GM21381 (cell line): ENCODE results near the gene CTSK.
"Not testable (repeated sequence)": the region's sequence is repeated elsewhere in the genome, so short reads cannot be mapped to it uniquely, and the experiment has no call there.

Experiments
- ATAC-seq: cut with Tn5 transposase; IDR thresholded peaks from one replicate; pipeline ENCODE4 v1.9.1; 2021; ENCODE audit warnings: mild to moderate bottlenecking, moderate library complexity; ENCODE audit not compliant: unreplicated experiment

Gene CTSK

DNA sequence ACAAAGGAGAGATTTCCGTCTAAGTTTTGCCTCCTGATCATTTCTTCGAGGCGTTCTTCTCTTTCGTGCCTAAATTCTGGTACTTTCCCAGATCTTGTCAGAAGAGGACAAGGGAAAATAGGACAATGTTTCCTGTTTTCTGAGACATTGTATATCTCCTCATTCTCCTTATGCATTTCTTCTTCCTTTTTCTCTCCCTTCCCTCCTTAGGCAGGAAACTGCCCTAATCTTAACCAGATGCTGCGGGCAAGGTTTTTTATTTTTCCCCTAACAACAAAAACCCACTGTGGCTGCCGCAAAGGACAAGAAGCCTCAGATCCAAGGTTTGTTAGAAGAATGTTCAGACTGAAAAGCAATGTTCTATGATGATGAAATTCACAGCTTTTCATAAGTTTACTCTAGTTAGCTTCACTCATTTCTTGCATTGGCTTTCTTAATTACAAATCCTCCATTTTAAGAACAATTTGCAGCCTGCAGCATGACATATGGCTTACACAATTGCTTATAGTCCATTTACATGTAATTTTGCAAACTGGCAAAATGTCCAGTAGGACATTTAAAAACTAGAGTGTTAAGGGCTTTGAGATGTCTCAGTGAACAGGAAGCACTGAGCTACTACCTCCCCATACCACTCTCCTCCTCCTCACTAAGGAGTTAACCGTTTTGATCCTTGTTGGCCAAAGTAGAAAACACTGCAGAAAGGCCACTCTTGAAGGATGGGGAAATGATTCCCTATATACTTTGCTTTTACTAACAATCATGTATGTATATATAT is 624 bp downstream of the CTSK start:
- no peak for ATAC-seq

DNA sequence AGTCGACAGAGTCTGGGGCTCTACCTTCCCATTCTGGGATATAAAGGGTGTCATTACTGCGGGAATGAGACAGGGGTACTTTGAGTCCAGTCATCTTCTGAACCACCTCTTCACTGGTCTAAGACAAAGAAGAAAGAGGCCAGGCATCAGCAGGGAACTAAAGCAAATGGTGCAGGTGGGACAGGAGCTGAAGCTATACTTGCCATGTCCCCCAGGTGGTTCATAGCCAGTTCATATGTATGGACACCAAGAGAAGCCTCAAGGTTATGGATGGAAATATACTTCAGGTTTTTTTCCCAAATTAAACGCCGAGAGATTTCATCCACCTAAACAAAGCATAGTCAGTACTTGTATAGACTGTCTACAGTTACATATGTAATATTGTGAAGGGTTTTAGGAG is 2.2 kb downstream of the CTSK start:
- ATAC-seq: no peak

DNA sequence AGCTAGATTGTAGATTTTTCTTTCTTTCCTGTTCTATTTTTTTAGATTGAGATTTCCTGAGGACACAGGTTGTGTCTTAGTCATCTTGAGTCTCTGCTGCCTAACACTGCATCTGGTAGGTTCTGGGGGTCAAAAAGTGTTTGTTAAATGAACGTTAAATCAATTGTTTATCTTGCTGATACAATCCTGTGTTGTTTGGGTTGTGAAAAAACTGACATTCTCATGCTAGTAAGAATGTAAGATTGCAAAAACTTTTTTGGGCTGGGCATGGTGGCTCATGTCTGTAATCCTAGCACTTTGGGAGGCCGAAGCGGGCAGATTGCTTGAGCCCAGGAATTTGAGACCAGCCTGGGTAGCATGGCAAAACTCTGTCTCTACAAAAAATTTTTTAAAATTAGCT is 3.4 kb downstream of the CTSK start:
- no peak for ATAC-seq

DNA sequence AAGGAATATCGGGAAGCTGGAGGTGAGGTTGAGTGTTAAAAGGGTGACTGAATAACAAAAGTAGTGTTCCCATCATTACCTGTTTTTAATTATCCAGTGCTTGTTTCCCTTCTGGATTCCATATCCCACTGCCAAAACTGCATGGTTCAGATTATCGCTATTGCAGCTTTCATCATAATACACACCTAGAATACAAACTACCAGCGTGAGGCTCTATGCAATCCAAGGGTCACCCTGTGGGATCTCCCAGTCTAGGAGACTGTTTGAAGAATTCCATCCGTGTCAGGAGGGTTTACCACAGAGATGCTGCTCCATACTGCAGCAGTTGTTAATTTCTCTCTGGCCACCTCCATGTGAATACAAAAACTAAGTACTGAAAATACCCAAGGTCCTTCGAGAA is 9.0 kb downstream of the CTSK start:
- no peak for ATAC-seq

DNA sequence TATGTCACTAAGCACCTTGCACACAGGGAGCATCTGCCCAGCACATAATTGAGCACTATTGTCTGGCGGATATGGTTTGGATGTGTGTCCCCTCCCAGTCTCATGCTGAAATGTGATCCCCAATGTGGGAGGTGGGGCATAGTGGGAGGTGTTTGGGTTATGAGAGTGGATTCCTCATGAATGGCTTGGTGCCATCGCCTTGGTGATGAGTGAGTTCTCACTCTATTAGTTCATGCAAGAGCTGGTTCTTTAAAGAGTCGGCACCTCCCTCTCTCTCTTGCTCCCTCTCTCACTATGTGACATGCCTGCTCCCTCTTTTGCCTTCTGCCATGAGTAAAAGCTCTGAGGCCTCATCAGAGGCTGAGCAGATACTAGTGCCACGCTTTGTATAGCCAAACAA is 9.5 kb downstream of the CTSK start:
- ATAC-seq: no peak

DNA sequence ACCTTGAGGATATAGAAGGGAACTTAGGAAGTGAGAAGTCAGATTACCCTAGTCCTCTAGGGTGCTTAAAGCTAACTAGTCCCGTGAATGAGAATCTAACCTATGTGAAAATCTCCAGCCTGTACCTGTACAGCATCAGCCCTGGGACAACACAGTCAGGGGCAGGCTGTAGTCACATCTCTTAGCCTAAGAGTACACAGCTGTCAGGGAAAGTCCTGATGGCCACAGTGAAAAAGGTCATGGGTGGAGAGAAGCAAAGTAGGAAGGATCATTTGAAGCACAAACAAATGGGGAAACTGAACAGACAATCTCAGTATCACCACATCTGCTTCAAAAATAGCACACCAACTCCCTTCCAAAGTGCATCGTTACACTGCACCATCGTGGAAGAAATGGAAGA is 11.7 kb downstream of the CTSK start:
- no peak for ATAC-seq

DNA sequence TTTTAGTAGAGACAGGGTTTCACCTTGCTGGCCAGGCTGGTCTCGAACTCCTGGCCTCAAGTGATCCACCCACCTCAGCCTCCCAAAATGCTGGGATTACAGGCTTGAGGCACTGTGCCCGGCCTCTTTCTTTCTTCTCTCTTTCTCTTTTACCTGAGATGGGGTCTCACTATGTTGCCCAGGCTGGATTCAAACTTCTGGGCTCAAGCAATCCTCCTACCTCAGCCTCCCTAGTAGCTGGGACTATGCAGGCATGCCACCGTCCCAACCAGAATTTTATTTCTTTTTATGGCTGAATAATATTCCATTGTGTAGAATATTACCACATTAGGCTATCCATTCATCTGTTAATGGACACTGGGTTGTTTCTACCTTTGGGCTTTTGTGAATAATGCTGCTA is 14.3 kb downstream of the CTSK start:
- not testable (repeated sequence) for ATAC-seq

DNA sequence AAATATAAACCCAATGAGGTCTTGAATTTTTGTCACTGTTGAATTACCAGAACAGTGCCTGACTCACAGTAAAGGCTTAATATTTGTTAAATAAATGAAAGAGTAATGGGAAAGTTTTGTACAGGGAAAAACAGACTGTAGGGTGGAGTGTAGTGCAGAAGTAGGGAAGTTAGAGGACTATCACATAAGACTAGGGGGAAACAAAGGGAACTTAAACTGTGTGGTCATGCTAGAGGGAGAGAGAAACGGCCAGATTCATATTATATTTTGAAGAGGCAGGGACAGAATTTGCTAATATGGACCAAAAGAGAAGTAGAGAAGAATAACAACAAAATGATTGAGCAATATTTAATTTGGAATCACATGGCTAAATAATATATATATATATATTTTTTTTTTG is 14.8 kb downstream of the CTSK start:
- no peak for ATAC-seq

DNA sequence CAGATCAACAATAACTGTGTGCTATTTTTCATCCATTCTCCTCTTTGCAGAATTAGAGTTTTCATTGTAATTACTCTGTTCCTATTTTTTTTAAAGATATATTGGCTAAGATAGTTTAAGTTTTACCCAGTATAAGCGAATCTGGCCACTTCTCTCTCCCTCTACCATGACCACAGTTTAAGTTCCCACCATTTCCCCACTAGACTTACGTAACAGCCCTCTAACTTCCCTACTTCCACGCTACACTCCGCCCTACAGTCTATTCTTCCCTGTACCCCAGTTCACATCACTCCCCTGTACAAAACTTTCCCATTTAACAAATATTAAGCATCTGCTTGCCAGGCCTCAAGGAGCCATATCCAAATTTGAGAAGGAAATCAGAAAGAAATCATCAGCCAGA is 16.5 kb downstream of the CTSK start:
- no peak for ATAC-seq

DNA sequence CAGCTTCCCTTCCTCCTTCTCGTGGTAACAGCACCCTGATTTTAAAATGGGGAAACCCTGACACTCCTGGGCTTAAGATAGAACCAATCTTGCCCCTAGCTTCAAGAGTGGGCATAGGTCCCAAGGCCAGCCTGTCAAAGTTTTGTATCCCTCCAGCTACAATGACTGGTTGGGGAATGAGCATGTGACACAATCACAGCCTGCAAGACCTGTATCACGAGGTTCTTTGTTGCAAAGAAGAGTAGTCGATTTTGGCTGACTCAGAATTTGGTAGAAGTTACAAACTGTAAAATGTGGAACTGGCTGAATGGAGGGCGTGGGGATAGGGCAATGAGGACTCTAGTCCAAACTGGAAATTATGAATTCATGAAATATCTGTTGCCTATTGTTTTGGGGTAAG is 18.7 kb downstream of the CTSK start:
- ATAC-seq: no peak

DNA sequence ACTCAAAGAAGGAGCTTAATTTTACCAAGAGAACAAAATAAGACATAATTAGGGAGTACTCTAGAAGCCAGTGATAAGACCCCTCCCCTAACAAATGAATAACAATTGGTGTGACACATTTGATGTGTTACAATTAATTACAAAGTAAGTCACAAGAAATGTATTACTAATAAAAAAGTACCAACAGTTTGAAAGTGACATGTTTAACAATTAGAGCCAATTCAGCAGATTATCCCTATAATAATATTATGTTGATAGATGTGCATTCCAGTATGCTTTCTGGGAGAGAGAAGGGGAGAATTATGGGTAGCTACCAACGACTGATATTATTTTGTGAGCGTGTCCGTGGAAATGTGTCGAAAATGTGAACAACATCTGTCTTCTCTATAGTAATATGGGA is 19.1 kb downstream of the CTSK start:
- no peak for ATAC-seq

DNA sequence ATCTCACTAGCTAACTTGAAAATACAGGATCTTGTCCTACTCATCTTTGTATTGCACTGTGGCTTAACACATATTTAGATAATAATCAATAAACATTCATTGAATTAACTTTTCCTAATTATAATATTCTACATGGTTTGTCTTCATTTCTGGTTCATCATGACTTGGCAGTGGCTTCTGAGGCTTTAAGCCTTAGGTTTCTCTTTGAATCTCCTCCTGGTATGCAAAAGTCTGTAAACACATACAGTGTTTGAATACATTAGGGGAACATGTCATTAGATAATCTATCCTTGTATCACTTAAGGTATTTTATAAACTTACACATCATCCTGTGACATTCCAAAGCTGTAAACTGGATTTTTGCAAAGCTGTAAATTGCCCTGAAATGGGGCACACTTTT is 20.6 kb downstream of the CTSK start:
- ATAC-seq: no peak

DNA sequence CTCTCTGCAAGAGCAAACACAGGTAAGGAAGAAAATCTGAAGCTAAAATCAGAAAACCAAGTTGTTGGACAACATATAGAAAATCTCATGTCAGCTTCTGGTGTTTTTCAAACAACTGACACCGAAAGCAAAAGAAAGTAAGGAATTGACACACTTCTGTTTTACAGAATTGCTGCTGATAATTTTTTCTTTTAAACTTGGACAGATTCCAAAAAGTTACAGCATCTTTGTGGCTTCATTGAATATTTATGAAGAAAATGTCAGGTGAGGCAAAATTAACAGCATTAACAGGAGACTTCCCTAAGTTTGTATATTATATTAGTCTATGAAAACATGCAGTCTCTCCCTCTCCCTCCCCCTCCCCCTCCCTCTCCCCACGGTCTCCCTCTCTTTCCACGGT is 27.6 kb downstream of the CTSK start:
- no peak for ATAC-seq

DNA sequence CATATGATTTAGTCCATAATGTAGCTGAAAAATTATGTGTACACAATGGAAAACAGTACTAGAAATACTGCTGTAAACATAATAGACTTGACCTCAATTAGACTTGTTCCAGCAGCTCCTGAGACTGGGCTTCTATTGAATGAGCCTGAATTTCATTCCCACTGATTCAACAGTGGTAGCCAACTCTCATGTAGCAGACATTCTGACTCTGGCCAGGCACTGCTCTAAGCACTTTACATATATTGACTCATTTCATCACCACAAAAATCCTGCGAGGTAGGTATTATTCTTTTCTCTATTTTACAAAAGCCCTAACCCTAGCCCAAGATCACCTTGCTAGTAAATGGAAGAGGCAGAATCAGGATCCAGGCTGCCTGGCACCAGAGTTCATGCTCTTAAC is 29.7 kb downstream of the CTSK start:
- ATAC-seq: no peak

DNA sequence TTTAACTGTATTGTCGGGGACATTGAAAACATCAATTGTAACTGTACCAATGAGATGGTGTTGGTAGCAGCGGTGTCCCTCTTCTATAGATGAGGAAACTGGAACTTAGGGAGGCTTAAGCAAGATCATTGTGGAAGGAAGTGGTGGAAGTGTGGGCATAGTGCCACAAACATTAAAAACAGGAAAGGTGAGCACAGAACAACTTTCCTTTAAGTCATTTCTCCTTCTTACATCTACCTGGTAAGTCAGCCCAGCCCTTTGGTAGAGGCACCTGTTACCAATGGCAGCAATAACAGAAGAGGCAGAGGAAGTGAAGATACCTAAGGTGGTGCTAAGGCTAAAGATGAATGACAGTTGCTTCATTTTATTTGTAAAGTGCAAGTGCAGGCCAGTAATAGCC is 30.5 kb downstream of the CTSK start:
- ATAC-seq: no peak

DNA sequence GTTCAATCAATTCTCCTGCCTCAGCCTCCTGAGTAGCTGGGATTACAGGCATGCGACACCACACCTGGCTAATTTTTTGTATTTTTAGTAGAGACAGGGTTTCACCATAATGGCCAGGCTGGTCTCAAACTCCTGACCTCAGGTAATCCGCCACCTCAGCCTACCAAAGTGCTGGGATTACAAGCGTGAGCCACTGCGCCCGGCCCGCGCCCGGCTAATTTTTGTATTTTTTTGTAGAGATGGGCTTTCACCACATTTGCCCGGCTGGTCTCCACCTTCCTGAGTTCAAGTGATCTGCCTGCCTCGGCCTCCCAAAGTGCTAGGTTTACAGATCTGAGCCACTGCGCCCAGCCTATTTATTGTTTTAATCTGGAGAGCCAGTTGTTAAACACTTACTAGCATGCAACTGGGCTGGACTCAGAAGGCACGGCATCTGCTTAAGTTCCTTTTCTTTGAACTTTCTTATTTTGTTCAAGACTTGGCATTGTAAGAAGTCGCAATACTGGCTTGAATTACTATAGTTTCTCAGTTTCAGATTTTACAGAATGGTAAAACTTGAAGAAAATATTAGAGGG is 32.0 kb downstream of the CTSK start:
- ATAC-seq: not testable (repeated sequence)

DNA sequence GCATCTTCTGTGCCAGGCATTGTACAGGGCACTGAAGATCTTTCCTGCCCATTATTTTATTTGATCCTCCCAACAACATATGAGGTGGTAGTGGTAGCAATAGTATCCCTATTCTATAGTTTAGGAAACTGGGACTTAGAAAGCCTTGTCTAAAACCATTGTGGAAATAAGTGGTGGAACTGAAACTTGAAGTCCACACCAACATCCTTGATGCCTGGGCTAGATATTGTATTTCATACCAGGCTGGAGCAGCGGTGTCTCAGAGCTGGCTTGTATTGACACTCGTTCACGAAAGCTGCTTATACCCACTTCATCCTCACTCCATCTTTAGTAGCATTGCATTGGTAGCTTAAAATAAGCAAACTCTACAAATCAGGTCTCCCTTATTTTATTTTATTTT is 32.8 kb downstream of the CTSK start:
- ATAC-seq: no peak

DNA sequence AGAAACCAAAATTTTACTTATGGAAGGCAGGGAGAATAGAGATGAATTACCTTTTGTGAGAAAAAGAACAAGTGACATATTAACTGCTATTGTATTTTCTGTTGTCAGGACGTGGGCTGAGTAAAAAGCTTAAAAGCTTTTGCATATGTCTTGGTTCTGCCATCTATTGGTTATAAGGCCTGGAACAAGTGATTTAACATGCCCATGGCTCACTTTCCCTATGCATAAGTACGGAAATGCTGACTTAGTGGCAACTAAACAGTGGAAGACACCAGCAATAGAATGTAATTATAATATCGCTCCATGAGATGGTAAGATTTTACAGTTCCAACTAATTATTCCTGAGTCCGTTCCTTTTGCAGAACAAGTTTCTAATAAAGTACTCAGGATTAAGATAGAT is 35.7 kb downstream of the CTSK start:
- ATAC-seq: no peak

DNA sequence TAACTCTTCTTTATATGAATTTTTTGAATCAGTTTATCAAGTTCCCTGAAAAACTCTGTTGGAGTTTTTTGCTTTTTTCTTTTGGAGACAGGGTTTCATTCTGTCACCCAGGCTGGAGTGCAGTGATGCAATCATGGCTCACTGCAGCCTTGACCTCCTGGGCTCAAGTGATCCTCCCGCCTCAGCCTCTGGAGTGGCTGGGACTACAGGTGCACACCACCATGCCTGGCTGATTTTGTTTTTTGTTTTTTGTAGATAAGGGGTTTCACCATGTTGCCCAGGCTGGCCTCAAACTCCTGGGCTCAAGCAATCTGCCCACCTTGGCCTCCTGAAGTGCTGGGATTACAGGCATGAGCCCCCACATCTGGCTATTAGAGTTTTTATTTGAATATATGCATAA is 40.4 kb downstream of the CTSK start:
- not testable (repeated sequence) for ATAC-seq

DNA sequence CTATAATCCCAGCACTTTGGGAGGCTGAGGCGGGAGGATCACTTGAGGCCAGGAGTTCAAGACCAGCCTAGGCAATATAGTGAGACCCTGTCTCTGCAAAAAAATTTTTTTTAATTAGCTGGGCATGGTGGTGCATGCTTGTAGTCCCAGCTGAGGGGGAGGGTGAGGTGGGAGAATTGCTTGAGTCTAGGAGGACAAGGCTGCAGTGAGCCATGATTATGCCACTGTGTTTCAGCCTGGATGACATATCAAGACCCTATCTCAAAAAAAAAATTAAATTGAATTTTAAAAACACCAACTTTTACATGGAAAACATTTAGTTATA is 42.1 kb downstream of the CTSK start:
- peak; percentile 25 for ATAC-seq

DNA sequence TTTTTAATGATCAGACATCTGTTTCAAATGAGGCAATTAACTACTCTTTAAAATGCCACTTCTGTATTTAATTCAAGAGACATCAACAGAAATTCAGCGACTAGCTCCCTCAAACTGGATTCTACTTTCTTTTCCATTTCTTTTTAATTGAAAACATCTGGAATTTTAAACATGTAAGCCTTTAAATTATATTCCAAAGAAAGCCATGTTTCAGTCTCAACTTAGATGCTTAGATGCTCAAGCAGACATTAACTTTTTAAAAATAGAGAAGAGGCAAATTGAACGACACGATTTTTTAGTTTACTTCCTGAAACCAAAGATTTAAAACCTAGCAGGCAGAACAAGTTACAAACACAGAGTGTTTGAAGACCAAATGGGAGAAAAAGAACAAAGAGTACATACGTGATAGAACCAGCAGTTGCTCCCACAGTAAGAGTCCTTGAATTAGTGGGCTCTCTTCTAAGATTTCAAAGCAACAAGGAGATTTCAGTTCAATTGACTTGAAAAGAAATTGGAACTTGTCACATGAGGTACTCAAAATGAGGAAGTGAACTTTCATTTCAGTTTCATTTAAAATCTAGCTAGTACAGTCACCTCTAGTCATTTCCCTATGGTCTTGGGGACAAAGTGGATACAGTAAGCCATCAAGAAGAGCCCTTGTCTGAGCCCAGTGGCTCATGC is 42.6 kb downstream of the CTSK start, which contains the start of gene CTSS:
Gene CTSS, minus strand, starts transcription at position 483 of the 681 bp plus-strand sequence. CDS start 1,015 bp downstream, outside the sequence.
- peak; percentile 79 for ATAC-seq

DNA sequence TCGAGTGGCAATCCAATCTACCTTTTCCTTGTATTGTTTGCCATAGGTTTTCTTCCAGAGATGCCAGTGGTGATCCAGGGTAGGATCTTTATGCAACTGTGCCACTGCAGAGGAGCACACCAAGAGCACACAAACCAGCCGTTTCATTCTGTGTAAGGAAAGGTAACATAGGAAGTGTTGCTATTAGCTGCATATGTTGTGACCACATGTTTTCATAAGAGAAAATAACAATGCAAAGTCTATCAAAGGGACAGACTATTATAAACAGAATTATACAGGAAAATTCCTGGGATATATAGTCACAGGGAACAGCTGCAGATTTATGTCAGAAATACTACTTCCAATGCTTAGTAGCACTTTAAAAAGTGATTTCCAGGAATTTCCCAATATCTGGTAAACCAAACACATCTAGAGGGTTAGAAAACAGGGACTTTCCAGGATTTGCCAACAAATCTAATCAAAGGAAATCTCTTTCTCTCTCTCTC is 43.4 kb downstream of the CTSK start:
- ATAC-seq: no peak
